ENCODE measurements around the gene FIBCD1.
A peak's percentile ranks its signal among the peaks of the same experiment; 100 is the strongest.

The FIBCD1 gene

DNA sequence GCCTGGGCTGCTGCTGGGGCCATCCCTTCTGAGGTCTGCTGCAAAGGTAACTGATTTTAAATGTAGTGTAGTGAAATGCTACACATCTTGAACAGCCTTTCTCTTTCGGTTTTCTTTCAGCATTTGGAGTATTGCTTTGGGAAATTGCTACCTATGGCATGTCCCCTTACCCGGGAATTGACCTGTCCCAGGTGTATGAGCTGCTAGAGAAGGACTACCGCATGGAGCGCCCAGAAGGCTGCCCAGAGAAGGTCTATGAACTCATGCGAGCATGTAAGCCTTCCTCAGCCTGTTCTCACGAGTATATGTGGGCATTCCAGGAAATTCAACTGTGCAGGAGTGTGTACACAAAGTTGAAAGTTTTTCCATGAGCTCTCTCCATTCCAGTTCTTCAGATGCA is 60.8 kb downstream of the FIBCD1 start:
- H3K79me2 ChIP-seq = peaks cover 8% of the 10 kb centered on the region
- H3K9ac ChIP-seq = no peak overlapping the region
- H3K4me2 ChIP-seq (ENCODE audit: low read length) = no peak overlapping the region
- no peaks in the 10 kb centered on the region for H3K27me3 ChIP-seq (ENCODE audit: control insufficient read depth, insufficient read depth, low read length)
- no peaks in the 10 kb centered on the region for H3K9me3 ChIP-seq (ENCODE audit: control insufficient read depth, low read length)
- H3K4me3 ChIP-seq (ENCODE audit: low read depth, low read length) = no peak overlapping the region
- no peaks in the 10 kb centered on the region for H3K36me3 ChIP-seq (ENCODE audit: control insufficient read depth, insufficient read depth, low read length)
- H2AFZ ChIP-seq = no peak overlapping the region
- H3K4me1 ChIP-seq = peaks cover 5% of the 10 kb centered on the region
- no peak overlapping the region for H3K27ac ChIP-seq
- TF ChIP-seq CTCF (IDR thresholded peaks at IDR 0.05) = no peak

GRCh38 chr9:130877300-130877699 is 61.7 kb downstream of the FIBCD1 start:
- H3K9me3 ChIP-seq (ENCODE audit: control insufficient read depth, low read length) = no peaks in the 10 kb centered on the region
- H3K4me1 ChIP-seq = peaks cover 5% of the 10 kb centered on the region
- H3K36me3 ChIP-seq (ENCODE audit: control insufficient read depth, insufficient read depth, low read length) = no peaks in the 10 kb centered on the region
- H2AFZ ChIP-seq = no peak overlapping the region
- no peak overlapping the region for H3K4me2 ChIP-seq (ENCODE audit: low read length)
- TF ChIP-seq CTCF (IDR thresholded peaks at IDR 0.05) = no peak
- H3K9ac ChIP-seq = no peak overlapping the region
- H3K27ac ChIP-seq = no peak overlapping the region
- H3K27me3 ChIP-seq (ENCODE audit: control insufficient read depth, insufficient read depth, low read length) = no peaks in the 10 kb centered on the region
- no peak overlapping the region for H3K4me3 ChIP-seq (ENCODE audit: low read depth, low read length)
- peaks cover 12% of the 10 kb centered on the region for H3K79me2 ChIP-seq

GRCh38 chr9:130874783-130875182 is 64.3 kb downstream of the FIBCD1 start:
- TF ChIP-seq CTCF (IDR thresholded peaks at IDR 0.05) = no peak
- peaks cover 4% of the 10 kb centered on the region for H3K79me2 ChIP-seq
- H3K9me3 ChIP-seq (ENCODE audit: control insufficient read depth, low read length) = no peaks in the 10 kb centered on the region
- H3K4me1 ChIP-seq = peaks cover 2% of the 10 kb centered on the region
- H3K27ac ChIP-seq = no peak overlapping the region
- no peaks in the 10 kb centered on the region for H3K27me3 ChIP-seq (ENCODE audit: control insufficient read depth, insufficient read depth, low read length)
- no peak overlapping the region for H3K4me3 ChIP-seq (ENCODE audit: low read depth, low read length)
- no peak overlapping the region for H3K4me2 ChIP-seq (ENCODE audit: low read length)
- no peaks in the 10 kb centered on the region for H3K36me3 ChIP-seq (ENCODE audit: control insufficient read depth, insufficient read depth, low read length)
- no peak overlapping the region for H3K9ac ChIP-seq
- H2AFZ ChIP-seq = no peak overlapping the region

DNA sequence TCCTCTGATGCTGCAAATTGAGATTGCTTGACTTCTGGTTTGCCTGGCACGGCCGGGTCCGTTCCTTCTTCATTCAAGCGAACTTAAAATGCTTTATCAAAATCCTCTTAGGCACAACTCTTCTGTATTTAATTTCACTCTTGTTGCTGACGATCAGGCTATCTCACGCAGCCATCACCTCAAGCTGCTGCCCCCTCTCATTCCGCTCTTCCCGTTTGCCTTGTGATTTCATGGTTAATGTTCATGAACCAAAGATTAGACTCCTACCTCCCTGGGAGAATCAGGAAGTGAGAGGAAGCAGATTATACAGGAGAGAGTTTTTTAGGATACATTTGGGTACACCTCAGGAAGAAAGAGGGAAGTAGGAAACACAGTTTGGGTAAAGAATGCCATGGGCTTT is 65.1 kb downstream of the FIBCD1 start:
- Histone ChIP-seq H3K4me1 (peaks cover 2% of the 10 kb centered on the region), H3K9ac (no peak overlapping the region), H3K79me2 (peaks cover 10% of the 10 kb centered on the region), H3K9me3 (ENCODE audit: control insufficient read depth, low read length) (no peaks in the 10 kb centered on the region), H3K4me2 (ENCODE audit: low read length) (peak overlapping the region; percentile 5), H3K27ac (peak overlapping the region; percentile 42), H3K36me3 (ENCODE audit: control insufficient read depth, insufficient read depth, low read length) (no peaks in the 10 kb centered on the region), H3K4me3 (ENCODE audit: low read depth, low read length) (no peak overlapping the region), H3K27me3 (ENCODE audit: control insufficient read depth, insufficient read depth, low read length) (no peaks in the 10 kb centered on the region), H2AFZ (no peak overlapping the region)
- no peak for TF ChIP-seq CTCF (IDR thresholded peaks at IDR 0.05)

GRCh38 chr9:130872912-130873503 is 66.0 kb downstream of the FIBCD1 start:
- H3K4me2 ChIP-seq (ENCODE audit: low read length) = no peak overlapping the region
- no peaks in the 10 kb centered on the region for H3K27me3 ChIP-seq (ENCODE audit: control insufficient read depth, insufficient read depth, low read length)
- H3K9ac ChIP-seq = no peak overlapping the region
- no peak overlapping the region for H2AFZ ChIP-seq
- TF ChIP-seq CTCF (IDR thresholded peaks at IDR 0.05) = no peak
- H3K4me3 ChIP-seq (ENCODE audit: low read depth, low read length) = no peak overlapping the region
- H3K36me3 ChIP-seq (ENCODE audit: control insufficient read depth, insufficient read depth, low read length) = no peaks in the 10 kb centered on the region
- peaks cover 10% of the 10 kb centered on the region for H3K79me2 ChIP-seq
- H3K4me1 ChIP-seq = peaks cover 2% of the 10 kb centered on the region
- H3K27ac ChIP-seq = no peak overlapping the region
- no peaks in the 10 kb centered on the region for H3K9me3 ChIP-seq (ENCODE audit: control insufficient read depth, low read length)
